PC-9 (cell line): ENCODE data around the gene INSL6. TPM values are rescaled to one million over a fixed set of nuclear protein-coding genes. Genes with fewer than 3 reads are reported as not detected.

Source experiments
- BruUV-seq: library from RNA; stranded (reverse); fragments of 400-500 nt; replicated peaks from 2 replicates; lab custom pipeline; 2021; lab: Mats Ljungman, UMichigan
- CTCF ChIA-PET: fragments of 300-600 bp; sonication (Branson Sonifier 250); formaldehyde crosslinking; loops from one replicate; lab custom pipeline; 2022; ENCODE audit warnings: antibody characterized with exemption; lab: Charles Lee
- POLR2A ChIA-PET: fragments of 300-600 bp; sonication (Branson Sonifier 250); formaldehyde crosslinking; loops from one replicate; lab custom pipeline; 2022; ENCODE audit warnings: antibody characterized with exemption; ENCODE audit not compliant: unreplicated experiment; lab: Charles Lee
- DNase-seq, 2 experiments: peaks; one replicate each; pipeline versions ENCODE4 v3.0.0 to v3.0.0-alpha.2; 2015 to 2022; ENCODE audit warnings: mixed read lengths in 1 of 2
- H2AFZ ChIP-seq: fragments of 200-600 bp; sonication (generic); 2 replicates; pipeline ENCODE4 v1.8.1; 2017; ENCODE audit warnings: antibody characterized with exemption
- H3F3A ChIP-seq: fragments of 200-600 bp; sonication (generic); 2 replicates; pipeline ENCODE4 v1.8.1; 2017; ENCODE audit warnings: antibody characterized with exemption, mild to moderate bottlenecking, low read depth; ENCODE audit not compliant: insufficient read depth
- H3K27ac ChIP-seq: fragments of 200-600 bp; sonication (generic); 2 replicates; pipeline ENCODE4 v1.6.1; 2016; ENCODE audit warnings: mixed run types
- H3K27me3 ChIP-seq: fragments of 200-600 bp; sonication (generic); 2 replicates; pipeline ENCODE4 v1.6.1; 2016; ENCODE audit warnings: low read depth, mixed run types; ENCODE audit not compliant: insufficient read depth
- H3K36me3 ChIP-seq: fragments of 200-600 bp; sonication (generic); 2 replicates; pipeline ENCODE4 v1.6.1; 2016; ENCODE audit warnings: low read depth, mixed run types
- H3K4me1 ChIP-seq: fragments of 200-600 bp; sonication (generic); replicated peaks from 2 replicates; pipeline ENCODE4 v1.6.1; 2016; ENCODE audit warnings: mixed run types; ENCODE audit not compliant: insufficient read depth
- H3K4me2 ChIP-seq: fragments of 200-600 bp; sonication (generic); 2 replicates; pipeline ENCODE4 v1.6.1; 2017; ENCODE audit warnings: mixed run types
- H3K4me3 ChIP-seq: fragments of 200-600 bp; sonication (generic); 2 replicates; pipeline ENCODE4 v1.6.1; 2016; ENCODE audit warnings: mixed run types
- H3K79me2 ChIP-seq: fragments of 200-600 bp; sonication (generic); 2 replicates; pipeline ENCODE4 v1.6.1; 2017; ENCODE audit warnings: low read depth, mixed run types
- H3K9me2 ChIP-seq: fragments of 200-600 bp; sonication (generic); 2 replicates; pipeline ENCODE4 v1.8.1; 2017; ENCODE audit warnings: mild to moderate bottlenecking; ENCODE audit not compliant: insufficient read depth
- H3K9me3 ChIP-seq: fragments of 200-600 bp; sonication (generic); 2 replicates; pipeline ENCODE4 v1.8.1; 2016; ENCODE audit warnings: low read depth; ENCODE audit not compliant: insufficient read depth
- H4K20me1 ChIP-seq: fragments of 200-600 bp; sonication (generic); 2 replicates; pipeline ENCODE4 v1.8.1; 2017; ENCODE audit not compliant: insufficient read depth
- CTCF ChIP-seq: fragments of 200-600 bp; sonication (generic); conservative IDR thresholded peaks from 2 replicates; pipeline ENCODE4 v1.6.1; 2017; ENCODE audit warnings: mixed run types, antibody characterized with exemption, mild to moderate bottlenecking, moderate library complexity
- EZH2 ChIP-seq: fragments of 200-600 bp; sonication (generic); IDR thresholded peaks from 2 replicates; pipeline ENCODE4 v1.8.0; 2017; ENCODE audit warnings: antibody characterized with exemption, low read depth
- intact Hi-C: fragments of 100-400 bp; cut with micrococcal nuclease; formaldehyde crosslinking; loops from one replicate; pipeline ENCODE4 v1.10.0; 2022; ENCODE audit not compliant: unreplicated experiment
- total RNA-seq: library from RNA; stranded (reverse); gene quantifications from 2 replicates; pipeline ENCODE4 v1.2.3, GENCODE V29; 2021

INSL6 gene
- total RNA-seq, 1 experiment from 2014 or later, result not detected

DNA sequence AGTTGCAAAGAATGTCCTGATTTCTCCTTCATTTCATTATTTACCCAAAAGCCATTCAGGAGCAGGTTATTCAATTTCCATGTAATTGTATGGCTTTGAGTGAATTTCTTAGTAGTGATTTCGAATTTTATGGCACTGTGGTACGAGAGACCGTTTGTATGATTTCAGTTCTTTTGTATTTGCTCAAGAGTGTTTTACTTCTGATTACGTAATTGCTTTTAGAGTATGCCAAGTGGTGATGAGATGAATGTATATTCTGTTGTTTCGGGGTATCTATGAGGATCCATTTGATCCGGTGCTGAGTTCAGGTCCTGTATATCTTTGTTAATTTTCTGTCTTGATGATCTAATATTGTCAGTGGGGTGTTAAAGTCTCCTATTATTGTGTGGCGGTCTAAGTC lies 41.2 kb downstream of the INSL6 start:
- Histone ChIP-seq H3K79me2 (no peaks in the 10 kb centered on the region), H3K4me1 (no peaks in the 10 kb centered on the region), H3F3A (no peaks in the 10 kb centered on the region), H3K27me3 (no peaks in the 10 kb centered on the region), H3K36me3 (no peaks in the 10 kb centered on the region), H2AFZ (no peak overlapping the region), H3K9me2 (no peaks in the 10 kb centered on the region), H3K9me3 (no peaks in the 10 kb centered on the region), H3K4me2 (no peak overlapping the region), H4K20me1 (no peaks in the 10 kb centered on the region), H3K4me3 (no peak overlapping the region), H3K27ac (no peak overlapping the region)
- CTCF ChIA-PET, result no interaction called here
- no peak for DNase-seq
- no peak for TF ChIP-seq CTCF
- no peak for TF ChIP-seq EZH2
- BruUV-seq, result no TSS peak
- POLR2A ChIA-PET, result interaction anchor here (0.6 kb wide), 1 partner anchor 1380 kb away, joined by 25 read pairs; no protein-coding TSS in a partner anchor
- intact Hi-C loops, result no loop called here

- Histone ChIP-seq H3F3A (no peaks in the 10 kb centered on the region), H3K9me3 (no peaks in the 10 kb centered on the region), H3K36me3 (no peaks in the 10 kb centered on the region), H3K4me2 (no peak overlapping the region), H3K9me2 (no peaks in the 10 kb centered on the region), H3K4me3 (no peak overlapping the region), H3K27me3 (no peaks in the 10 kb centered on the region), H4K20me1 (no peaks in the 10 kb centered on the region), H3K27ac (no peak overlapping the region), H3K79me2 (no peaks in the 10 kb centered on the region), H2AFZ (no peak overlapping the region), H3K4me1 (no peaks in the 10 kb centered on the region)
- intact Hi-C loops, result no loop called here
- no peak for TF ChIP-seq CTCF
- TF ChIP-seq EZH2, result no peak
- DNase-seq, result no peak
- ChIA-PET CTCF (no interaction called here), POLR2A (no interaction called here)
- BruUV-seq, result no TSS peak
Observed at GRCh38 chr9:5140151-5140550, 45.3 kb downstream of the INSL6 start.

GRCh38 chr9:5122516-5122915 lies 62.9 kb downstream of the INSL6 start:
- no TSS peak for BruUV-seq
- H3K9me2 ChIP-seq, result no peaks in the 10 kb centered on the region
- H2AFZ ChIP-seq, result no peak overlapping the region
- TF ChIP-seq CTCF (no peak), EZH2 (no peak)
- CTCF ChIA-PET, result no interaction called here
- H4K20me1 ChIP-seq, result no peaks in the 10 kb centered on the region; the same call in 1 of the 2 replicates
- no peak for DNase-seq
- intact Hi-C loops, result no loop called here
- no peaks in the 10 kb centered on the region for H3K36me3 ChIP-seq
- H3F3A ChIP-seq, result no peaks in the 10 kb centered on the region
- H3K4me1 ChIP-seq, result no peaks in the 10 kb centered on the region
- H3K4me3 ChIP-seq, result no peak overlapping the region
- no peak overlapping the region for H3K27ac ChIP-seq
- H3K27me3 ChIP-seq, result no peaks in the 10 kb centered on the region
- H3K79me2 ChIP-seq, result no peaks in the 10 kb centered on the region
- H3K4me2 ChIP-seq, result no peak overlapping the region
- POLR2A ChIA-PET, result no interaction called here
- H3K9me3 ChIP-seq, result no peaks in the 10 kb centered on the region
